Body of pancreas (tissue), 4 donors: ENCODE results near the gene DPP9. TPM values are rescaled to one million over a fixed set of nuclear protein-coding genes. Genes with fewer than 3 reads are reported as not detected.
A peak's percentile ranks its signal among the peaks of the same experiment; 100 is the strongest.

Source experiments
- ATAC-seq: fragments of 150-250 bp; one replicate; pipeline ENCODE4 v1.9.1; 2016
- DNase-seq, 4 donors: peaks; one replicate each; pipeline ENCODE4 v3.0.0-alpha.2; 2019
- H3K27ac ChIP-seq, 4 donors: fragments of 200-600 bp; sonication (generic); 1 replicate in 3 of 4; 2 replicates in 1 of 4; pipeline versions ENCODE4 v1.5.1 to v1.6.1; 2016 to 2019; ENCODE audit warnings: mild to moderate bottlenecking in 1 of 4, mixed read lengths in 1 of 4, moderate library complexity in 1 of 4
- H3K27me3 ChIP-seq, 2 donors: fragments of 200-600 bp; sonication (generic); one replicate each; pipeline ENCODE4 v1.6.0; 2016; ENCODE audit warnings: mild to moderate bottlenecking in 1 of 2
- H3K36me3 ChIP-seq, 2 donors: fragments of 200-600 bp; sonication (generic); replicated peaks in 1 of 2; 2 replicates each; pipeline ENCODE4 v1.5.1; 2016; ENCODE audit warnings: low read depth in 2 of 2; ENCODE audit not compliant: insufficient read depth in 1 of 2
- H3K4me1 ChIP-seq: fragments of 200-600 bp; sonication (generic); one replicate; pipeline ENCODE4 v1.6.0; 2016
- H3K4me3 ChIP-seq, 2 donors: fragments of 200-600 bp; sonication (generic); 1 replicate in 1 of 2; 2 replicates in 1 of 2; pipeline ENCODE4 v1.5.1; 2016 to 2019
- H3K9me3 ChIP-seq, 3 donors: fragments of 200-600 bp; sonication (generic); 1 replicate in 2 of 3; 2 replicates in 1 of 3; pipeline ENCODE4 v1.5.1; 2016
- CTCF ChIP-seq, 7 experiments: fragments of 450-650 bp in 4 of 7; fragments of 200-600 bp in 3 of 7; sonication (generic) in 3 of 7; IDR thresholded peaks; one replicate each; pipeline ENCODE4 v1.5.1; 2016 to 2019; ENCODE audit warnings: antibody characterized with exemption in 7 of 7
- POLR2A ChIP-seq, 3 donors: fragments of 450-650 bp; IDR thresholded peaks; one replicate each; pipeline ENCODE4 v1.6.1; 2016; ENCODE audit warnings: antibody characterized with exemption in 3 of 3, mild to moderate bottlenecking in 2 of 3
- WGBS, 2 donors: methylation state at CpG; one replicate each; pipeline ENCODE4 v1.1.5; 2017; 5-methylcytosine and 5-hydroxymethylcytosine counted together
- intact Hi-C: fragments of 100-400 bp; cut with DNase I; formaldehyde crosslinking; loops from one replicate; pipeline ENCODE4 v1.15.1; 2023
- total RNA-seq, 2 donors: library from RNA; depleted of rRNA; stranded (reverse); fragments of >200 nt; gene quantifications; one replicate each; pipeline ENCODE4 v1.1.0, GENCODE V29; 2016

DPP9 gene
- total RNA-seq, 2 donors from 2014 or later, result 44.6 to 130 TPM

- Histone ChIP-seq H3K9me3 (no peaks in the 10 kb centered on the region), H3K36me3 (peaks cover 0 to 3% of the 10 kb centered on the region in 2 donors), H3K4me3 (no peak overlapping the region), H3K4me1 (peaks cover 25% of the 10 kb centered on the region), H3K27me3 (no peaks in the 10 kb centered on the region), H3K27ac (no peak overlapping the region)
- intact Hi-C loops, result no loop called here
- ATAC-seq (no peak), DNase-seq (no peak)
- 65 to 69% methylated on average over 4 of the region's 4 CpGs for WGBS, 2 donors
- TF ChIP-seq POLR2A (IDR thresholded peaks at IDR 0.05), result no peak
- no peak for TF ChIP-seq CTCF (IDR thresholded peaks at IDR 0.05)
Observed at GRCh38 chr19:4673216-4673615, 50.4 kb downstream of the DPP9 start.

- ATAC-seq (no peak), DNase-seq (no peak)
- intact Hi-C loops, result no loop called here
- Histone ChIP-seq H3K4me3 (no peak overlapping the region), H3K27me3 (no peaks in the 10 kb centered on the region), H3K27ac (peak overlapping the region; percentile 3 to 90 (median 51)), H3K4me1 (peaks cover 28% of the 10 kb centered on the region), H3K9me3 (no peaks in the 10 kb centered on the region), H3K36me3 (peaks cover 0 to 5% of the 10 kb centered on the region in 2 donors)
- TF ChIP-seq POLR2A (IDR thresholded peaks at IDR 0.05) (no peak), CTCF (IDR thresholded peaks at IDR 0.05) (no peak)
- 62 to 65% methylated on average over 10 of the region's 10 CpGs for WGBS, 2 donors
Observed at GRCh38 chr19:4671185-4671851, 52.3 kb downstream of the DPP9 start.

GRCh38 chr19:4669723-4670480, 53.7 kb downstream of the DPP9 start, which contains the start of gene MYDGF:
Gene MYDGF (minus strand): TSS chr19:4670342. CDS start chr19:4670334, 8 bp downstream.
- H3K4me1 ChIP-seq, result peaks cover 28% of the 10 kb centered on the region
- TF ChIP-seq POLR2A (IDR thresholded peaks at IDR 0.05), result peak; percentile 74 to 76 (median 76)
- TF ChIP-seq CTCF (IDR thresholded peaks at IDR 0.05), result no peak
- no peaks in the 10 kb centered on the region for H3K9me3 ChIP-seq
- H3K27ac ChIP-seq, result peak within 1 kb of the TSS; percentile 71 to 90 (median 83)
- WGBS, 2 donors, result 0% methylated on average over 1 to 26 of the region's 75 CpGs
- DNase-seq (peak; percentile 94 to 96 (median 95)), ATAC-seq (peak; percentile 98)
- no peaks in the 10 kb centered on the region for H3K27me3 ChIP-seq
- H3K36me3 ChIP-seq, result peaks cover 0 to 11% of the 10 kb centered on the region in 2 donors
- peak within 1 kb of the TSS; percentile 93 to 99 for H3K4me3 ChIP-seq
- intact Hi-C loops, result no loop called here

- ATAC-seq (no peak), DNase-seq (no peak)
- H3K27me3 ChIP-seq, result no peaks in the 10 kb centered on the region
- H3K27ac ChIP-seq, result no peak overlapping the region
- peaks cover 12 to 29% of the 10 kb centered on the region in 2 donors for H3K36me3 ChIP-seq
- H3K9me3 ChIP-seq, result no peaks in the 10 kb centered on the region
- no peak overlapping the region for H3K4me3 ChIP-seq
- intact Hi-C loops, result no loop called here
- peaks cover 16% of the 10 kb centered on the region for H3K4me1 ChIP-seq
- TF ChIP-seq POLR2A (IDR thresholded peaks at IDR 0.05), result no peak
- no peak for TF ChIP-seq CTCF (IDR thresholded peaks at IDR 0.05)
- 91 to 93% methylated on average over 9 to 12 of the region's 12 CpGs for WGBS, 2 donors
Observed at GRCh38 chr19:4664642-4665041, 59.0 kb downstream of the DPP9 start.
